ENCODE data around the gene IDUA.
"Not testable (repeated sequence)": the region's sequence is repeated elsewhere in the genome, so short reads cannot be mapped to it uniquely, and the experiment has no call there.

Gene IDUA

GRCh38 chr4:986879-987623 lies at the start of gene IDUA:
TSS of gene IDUA (plus strand) at chr4:987044. CDS start at chr4:987085, 41 bp downstream.
- FAIRE-seq: no peak

- not testable (repeated sequence) for FAIRE-seq
These were observed 47.3 kb upstream of the IDUA start for GRCh38 chr4:939508-939907.

GRCh38 chr4:945274-946102 lies 41.4 kb upstream of the IDUA start:
- FAIRE-seq: no peak

GRCh38 chr4:946103-946450 lies 40.8 kb upstream of the IDUA start:
- no peak for FAIRE-seq

- FAIRE-seq: no peak
These were observed 40.0 kb upstream of the IDUA start for GRCh38 chr4:946517-947471.

GRCh38 chr4:947491-947971 lies 39.3 kb upstream of the IDUA start:
- FAIRE-seq: no peak

- no peak for FAIRE-seq
These were observed 38.5 kb upstream of the IDUA start for GRCh38 chr4:948101-948935.

- no peak for FAIRE-seq
These were observed 37.9 kb upstream of the IDUA start for GRCh38 chr4:948936-949300.

GRCh38 chr4:949656-950055 lies 37.2 kb upstream of the IDUA start:
- no peak for FAIRE-seq

- FAIRE-seq: no peak
These were observed 36.5 kb upstream of the IDUA start for GRCh38 chr4:950136-951020.

- no peak for FAIRE-seq
These were observed 35.7 kb upstream of the IDUA start for GRCh38 chr4:951186-951585.

- FAIRE-seq: no peak
These were observed 35.0 kb upstream of the IDUA start for GRCh38 chr4:951594-952468.

GRCh38 chr4:952881-953573 lies 33.8 kb upstream of the IDUA start:
- no peak for FAIRE-seq

- FAIRE-seq: no peak
These were observed 33.3 kb upstream of the IDUA start for GRCh38 chr4:953574-953915.

- no peak for FAIRE-seq
These were observed 32.4 kb upstream of the IDUA start for GRCh38 chr4:954211-955020.

GRCh38 chr4:955161-955921 lies 31.5 kb upstream of the IDUA start:
- no peak for FAIRE-seq

GRCh38 chr4:955931-956381 lies 30.9 kb upstream of the IDUA start:
- no peak for FAIRE-seq

Data from islet of Langerhans (tissue), 1 donor.